Measurements from ENCODE around the gene HDHD5. TPM values are rescaled to one million over a fixed set of nuclear protein-coding genes. Genes with fewer than 3 reads are reported as not detected.

Gene HDHD5
- total and polyA plus RNA-seq, 2 of the 13 experiments (the other 11 are each of a cell fraction or from before 2014, with no cell fraction given), result not detected

DNA sequence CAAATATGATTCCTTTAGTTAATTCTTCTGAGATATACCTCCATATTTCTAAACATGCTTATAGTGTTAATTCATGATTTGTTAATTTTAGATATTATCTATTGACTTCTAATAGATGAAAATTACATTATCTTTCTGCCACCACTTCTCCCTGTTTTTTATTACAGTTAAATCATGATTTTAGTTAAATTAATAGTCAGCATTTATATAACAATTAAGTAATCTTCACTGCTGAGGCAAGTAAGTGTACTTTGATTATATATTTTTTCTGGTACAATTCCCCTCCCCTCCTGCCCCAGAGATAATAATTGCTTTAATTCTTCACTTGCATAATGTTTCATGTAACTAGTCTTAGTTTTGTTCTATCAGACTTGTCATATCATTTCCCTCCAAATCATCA is 68.5 kb downstream of the HDHD5 start:
- Histone ChIP-seq H3K4me1 (ENCODE audit: insufficient read depth, low read length) (peaks cover 13% of the 10 kb centered on the region; the same call in 1 of the 2 replicates), H3K27ac (ENCODE audit: extremely low read length, insufficient read depth, low read length) (no peak overlapping the region), H3K36me3 (replicated peaks in 1 of 2; ENCODE audit: control insufficient read depth in 1 of 2, insufficient read depth in 2 of 2, low read length in 2 of 2) (no peaks in the 10 kb centered on the region), H3K79me2 (ENCODE audit: insufficient read depth, low read length) (no peaks in the 10 kb centered on the region), H4K20me1 (ENCODE audit: insufficient read depth, low read length) (no peaks in the 10 kb centered on the region), H3K4me3 (replicated peaks in 1 of 3; ENCODE audit: insufficient read depth in 1 of 3, low read depth in 2 of 3, low read length in 3 of 3) (no peak overlapping the region), H3K27me3 (ENCODE audit: control insufficient read depth in 1 of 2, insufficient read depth in 2 of 2, low read length in 2 of 2) (no peaks in the 10 kb centered on the region), H3K9me3 (ENCODE audit: low read length) (no peaks in the 10 kb centered on the region), H3K9ac (ENCODE audit: insufficient read depth, low read depth, low read length) (no peak overlapping the region), H2AFZ (ENCODE audit: low read length) (no peak overlapping the region), H3K4me2 (ENCODE audit: low read depth, low read length) (no peak overlapping the region)
- no TSS peak for BruUV-seq (replicated peaks)
- TF ChIP-seq ZC3H13 (CRISPR knock-in tag; IDR thresholded peaks at IDR 0.05), result no peak
- peak in 1 of 2 experiments; percentile 42; a peak in 1 of 4 replicates for TF ChIP-seq MAFK (conservative IDR thresholded peaks at IDR 0.05 in 1 of 2, IDR thresholded peaks at IDR 0.05 in 1 of 2; ENCODE audit: low read length in 2 of 2)
- FAIRE-seq (no peak), ATAC-seq (no peak), DNase-seq (ENCODE audit: low spot score) (no peak)
- ChIA-PET CTCF (ENCODE audit: low intra/inter-chr PET ratio, low total read pairs) (no interaction called here), POLR2A (no interaction called here)
- in situ Hi-C loops (cut with HindIII; ENCODE audit: extremely low pct_ligation_motif_present, low pct_unique_long_range_greater_than_20kb), result no loop called here
- intact Hi-C loops (cut with micrococcal nuclease; ENCODE audit: unreplicated experiment), result no loop called here

Other genes with a start within 250 kb of the HDHD5 start
- not detected in 2 replicates for gene GAB4, start 151.1 kb downstream of the HDHD5 start, total RNA-seq (2016; rRNA removed; fragmentation: Illumina TruSeq; extraction: Trizol)
- gene GAB4, start 151.1 kb downstream of the HDHD5 start, polyA plus RNA-seq (2011; rRNA removed), result not detected in 2 replicates
- 1.5 and 2.5 TPM in 2 replicates for gene IL17RA, start 74.3 kb downstream of the HDHD5 start, total RNA-seq (2016; rRNA removed; fragmentation: Illumina TruSeq; extraction: Trizol)
- 8.2 and 8.4 TPM in 2 replicates for gene IL17RA, start 74.3 kb downstream of the HDHD5 start, polyA plus RNA-seq (2011; rRNA removed)
- not detected in 2 replicates for gene TMEM121B, start 37.9 kb downstream of the HDHD5 start, total RNA-seq (2016; rRNA removed; fragmentation: Illumina TruSeq; extraction: Trizol)
- gene TMEM121B, start 37.9 kb downstream of the HDHD5 start, polyA plus RNA-seq (2011; rRNA removed), result not detected in 2 replicates
- not detected in 2 replicates for gene ADA2, start 60.2 kb upstream of the HDHD5 start, total RNA-seq (2016; rRNA removed; fragmentation: Illumina TruSeq; extraction: Trizol)
- not detected in 2 replicates for gene ADA2, start 60.2 kb upstream of the HDHD5 start, polyA plus RNA-seq (2011; rRNA removed)
- not detected in 2 replicates for gene CECR2, start 210.2 kb upstream of the HDHD5 start, total RNA-seq (2016; rRNA removed; fragmentation: Illumina TruSeq; extraction: Trizol)
- 0.01 TPM in 1 of 2 replicates, not detected in the other for gene CECR2, start 210.2 kb upstream of the HDHD5 start, polyA plus RNA-seq (2011; rRNA removed)

All from HepG2 (cell line).